Lower leg skin (tissue), 3 donors: ENCODE results near the gene P2RX2.

Experiments used
- CTCF ChIP-seq, 3 donors: fragments of 450-650 bp; IDR thresholded peaks; one replicate each; pipeline ENCODE4 v1.5.1; 2016; ENCODE audit warnings: antibody characterized with exemption in 3 of 3, mild to moderate bottlenecking in 3 of 3, moderate library complexity in 2 of 3
- POLR2A ChIP-seq, 2 donors: fragments of 450-650 bp; IDR thresholded peaks; one replicate each; pipeline ENCODE4 v1.6.1; 2016 to 2017; ENCODE audit warnings: antibody characterized with exemption in 2 of 2, mild to moderate bottlenecking in 1 of 2, moderate library complexity in 1 of 2

GRCh38 chr12:132583411-132583710 is 35.2 kb upstream of the P2RX2 start:
- TF ChIP-seq POLR2A (IDR thresholded peaks at IDR 0.05) (no peak), CTCF (IDR thresholded peaks at IDR 0.05) (no peak)
